ENCODE results near the gene ZBTB24. TPM values are rescaled to one million over a fixed set of nuclear protein-coding genes. Genes with fewer than 3 reads are reported as not detected.

ZBTB24 gene
- total and polyA plus RNA-seq, 3 donors from 2014 or later = 8.1 to 13.3 (median 12.4) TPM

GRCh38 chr6:109457562-109457996 lies 25.4 kb downstream of the ZBTB24 start:
- TF ChIP-seq POLR2A (IDR thresholded peaks at IDR 0.05) (no peak), CTCF (IDR thresholded peaks at IDR 0.05) (no peak)
- H3K36me3 ChIP-seq (ENCODE audit: low read depth, missing control alignments) = no peaks in the 10 kb centered on the region
- H3K9me3 ChIP-seq = no peaks in the 10 kb centered on the region
- peak overlapping the region; percentile 50 to 91 for H3K27ac ChIP-seq
- WGBS, 2 donors = 64 to 70% methylated on average over 6 of the region's 6 CpGs
- intact Hi-C loops (cut with DNase I; ENCODE audit: low total_unique reads) = no loop called here
- H3K27me3 ChIP-seq = no peaks in the 10 kb centered on the region
- H3K4me3 ChIP-seq = no peak overlapping the region
- DNase-seq = no peak
- peaks cover 19% of the 10 kb centered on the region for H3K4me1 ChIP-seq

- peak overlapping the region; percentile 50 to 91 for H3K27ac ChIP-seq
Measured at GRCh38 chr6:109456710-109457561, 26.1 kb downstream of the ZBTB24 start.

GRCh38 chr6:109456111-109456583 lies 26.9 kb downstream of the ZBTB24 start:
- peak overlapping the region; percentile 74 to 91 for H3K27ac ChIP-seq
- H3K4me3 ChIP-seq = peak overlapping the region; percentile 72 to 86
- H3K36me3 ChIP-seq (ENCODE audit: low read depth, missing control alignments) = no peaks in the 10 kb centered on the region
- no peaks in the 10 kb centered on the region for H3K9me3 ChIP-seq
- intact Hi-C loops (cut with DNase I; ENCODE audit: low total_unique reads) = no loop called here
- no peak for TF ChIP-seq POLR2A (IDR thresholded peaks at IDR 0.05)
- TF ChIP-seq CTCF (IDR thresholded peaks at IDR 0.05) = no peak
- 4 to 30% methylated on average over 2 to 36 of the region's 38 CpGs for WGBS, 2 donors
- peaks cover 19% of the 10 kb centered on the region for H3K4me1 ChIP-seq
- no peaks in the 10 kb centered on the region for H3K27me3 ChIP-seq
- DNase-seq = peak; percentile 35

More at GRCh38 chr6:109456710-109457561, 26.1 kb downstream of the ZBTB24 start:
- peak overlapping the region; percentile 72 to 86 for H3K4me3 ChIP-seq
- H3K27me3 ChIP-seq = no peaks in the 10 kb centered on the region
- 45 to 46% methylated on average over 16 of the region's 16 CpGs for WGBS, 2 donors
- H3K36me3 ChIP-seq (ENCODE audit: low read depth, missing control alignments) = no peaks in the 10 kb centered on the region
- peaks cover 19% of the 10 kb centered on the region for H3K4me1 ChIP-seq
- TF ChIP-seq POLR2A (IDR thresholded peaks at IDR 0.05) (no peak), CTCF (IDR thresholded peaks at IDR 0.05) (no peak)
- peak; percentile 74 for DNase-seq
- no peaks in the 10 kb centered on the region for H3K9me3 ChIP-seq
- intact Hi-C loops (cut with DNase I; ENCODE audit: low total_unique reads) = no loop called here

GRCh38 chr6:109455437-109456110 lies 27.4 kb downstream of the ZBTB24 start, which contains the start of gene MICAL1:
Gene MICAL1, minus strand, starts transcription at chr6:109455772. Its CDS starts 1,576 bp downstream, at chr6:109454196.
- peaks cover 19% of the 10 kb centered on the region for H3K4me1 ChIP-seq
- H3K36me3 ChIP-seq (ENCODE audit: low read depth, missing control alignments) = no peaks in the 10 kb centered on the region
- TF ChIP-seq CTCF (IDR thresholded peaks at IDR 0.05) = peak in 1 of 3 experiments; percentile 20
- no peak for TF ChIP-seq POLR2A (IDR thresholded peaks at IDR 0.05)
- H3K9me3 ChIP-seq = no peaks in the 10 kb centered on the region
- no peaks in the 10 kb centered on the region for H3K27me3 ChIP-seq
- intact Hi-C loops (cut with DNase I; ENCODE audit: low total_unique reads) = no loop called here
- H3K27ac ChIP-seq = peak within 1 kb of the TSS; percentile 74 to 91
- 1% methylated on average over 26 to 51 of the region's 70 CpGs for WGBS, 2 donors
- peak; percentile 74 for DNase-seq
- peak within 1 kb of the TSS; percentile 72 to 86 for H3K4me3 ChIP-seq

Measured in testis (tissue), 3 donors.